ENCODE data around the gene RBBP8NL.

RBBP8NL gene

GRCh38 chr20:62424249-62425107 is 2.9 kb downstream of the RBBP8NL start:
- Histone ChIP-seq H3K4me1 (ENCODE audit: control insufficient read depth, insufficient read depth, low read length) (no peaks in the 10 kb centered on the region), H3K36me3 (ENCODE audit: control insufficient read depth, insufficient read depth, low read length, severe bottlenecking) (no peaks in the 10 kb centered on the region), H3K9ac (ENCODE audit: low read length) (no peak overlapping the region), H3K4me3 (ENCODE audit: low read length) (no peak overlapping the region), H3K27me3 (replicated peaks; ENCODE audit: control insufficient read depth, insufficient read depth, low read length) (peaks cover 46% of the 10 kb centered on the region), H3K9me3 (ENCODE audit: control insufficient read depth, low read length) (no peaks in the 10 kb centered on the region)
- no peak for DNase-seq (ENCODE audit: low read depth)

- no peak overlapping the region for H3K4me3 ChIP-seq (ENCODE audit: low read length)
- H3K36me3 ChIP-seq (ENCODE audit: control insufficient read depth, insufficient read depth, low read length, severe bottlenecking) = no peaks in the 10 kb centered on the region
- H3K4me1 ChIP-seq (ENCODE audit: control insufficient read depth, insufficient read depth, low read length) = no peaks in the 10 kb centered on the region
- H3K9me3 ChIP-seq (ENCODE audit: control insufficient read depth, low read length) = no peaks in the 10 kb centered on the region
- H3K9ac ChIP-seq (ENCODE audit: low read length) = no peak overlapping the region
- no peak for DNase-seq (ENCODE audit: low read depth)
- H3K27me3 ChIP-seq (replicated peaks; ENCODE audit: control insufficient read depth, insufficient read depth, low read length) = peaks cover 48% of the 10 kb centered on the region
These were observed 4.0 kb downstream of the RBBP8NL start for GRCh38 chr20:62423326-62423706.

DNA sequence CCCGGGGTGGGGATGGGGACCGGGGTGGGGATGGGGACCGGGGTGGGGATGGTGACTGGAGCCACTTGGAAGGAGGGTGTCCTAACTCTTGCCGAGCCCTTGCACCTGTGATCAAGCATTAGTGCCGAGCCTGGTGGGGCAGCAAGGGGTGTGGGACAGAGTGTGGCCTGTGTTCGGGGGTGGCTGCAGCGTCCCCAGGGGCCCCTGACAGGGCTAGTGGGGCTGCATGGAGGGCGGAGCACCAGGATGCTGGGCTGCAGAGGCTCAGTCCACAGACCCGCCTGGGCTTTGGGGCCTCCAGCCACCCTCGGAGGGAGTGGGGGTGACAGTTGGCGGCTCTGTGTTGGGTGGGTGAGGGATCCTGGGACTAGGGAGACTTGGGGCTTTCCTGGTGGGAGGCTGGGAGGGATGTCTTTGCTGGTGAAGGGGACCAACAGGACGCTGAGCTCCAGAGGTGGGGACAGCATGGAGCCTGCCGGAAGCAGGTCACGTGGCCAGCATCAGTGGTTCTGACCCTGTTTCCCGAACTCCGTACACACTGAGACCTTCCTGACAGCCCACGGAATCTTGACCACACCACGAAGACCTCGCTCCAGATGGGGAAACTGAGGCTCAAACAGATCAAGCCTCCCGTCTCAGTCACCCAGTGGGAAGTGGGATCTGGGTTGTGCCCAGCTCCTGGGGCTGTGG is 4.6 kb downstream of the RBBP8NL start:
- H3K27me3 ChIP-seq (replicated peaks; ENCODE audit: control insufficient read depth, insufficient read depth, low read length) = peaks cover 51% of the 10 kb centered on the region

GRCh38 chr20:62421716-62421990 is 5.7 kb downstream of the RBBP8NL start:
- H3K4me3 ChIP-seq (ENCODE audit: low read length) = no peak overlapping the region
- H3K4me1 ChIP-seq (ENCODE audit: control insufficient read depth, insufficient read depth, low read length) = no peaks in the 10 kb centered on the region
- H3K27me3 ChIP-seq (replicated peaks; ENCODE audit: control insufficient read depth, insufficient read depth, low read length) = peaks cover 58% of the 10 kb centered on the region
- H3K9me3 ChIP-seq (ENCODE audit: control insufficient read depth, low read length) = no peaks in the 10 kb centered on the region
- no peak overlapping the region for H3K9ac ChIP-seq (ENCODE audit: low read length)
- H3K36me3 ChIP-seq (ENCODE audit: control insufficient read depth, insufficient read depth, low read length, severe bottlenecking) = no peaks in the 10 kb centered on the region
- DNase-seq (ENCODE audit: low read depth) = no peak

More for the DNA sequence above, 4.6 kb downstream of the RBBP8NL start:
- H3K9ac ChIP-seq (ENCODE audit: low read length) = no peak overlapping the region
- no peaks in the 10 kb centered on the region for H3K4me1 ChIP-seq (ENCODE audit: control insufficient read depth, insufficient read depth, low read length)
- H3K4me3 ChIP-seq (ENCODE audit: low read length) = no peak overlapping the region
- DNase-seq (ENCODE audit: low read depth) = no peak
- H3K36me3 ChIP-seq (ENCODE audit: control insufficient read depth, insufficient read depth, low read length, severe bottlenecking) = no peaks in the 10 kb centered on the region
- no peaks in the 10 kb centered on the region for H3K9me3 ChIP-seq (ENCODE audit: control insufficient read depth, low read length)

- H3K4me3 ChIP-seq (ENCODE audit: low read length) = no peak overlapping the region
- no peak overlapping the region for H3K9ac ChIP-seq (ENCODE audit: low read length)
- no peak for DNase-seq (ENCODE audit: low read depth)
- H3K4me1 ChIP-seq (ENCODE audit: control insufficient read depth, insufficient read depth, low read length) = no peaks in the 10 kb centered on the region
- no peaks in the 10 kb centered on the region for H3K36me3 ChIP-seq (ENCODE audit: control insufficient read depth, insufficient read depth, low read length, severe bottlenecking)
- H3K9me3 ChIP-seq (ENCODE audit: control insufficient read depth, low read length) = no peaks in the 10 kb centered on the region
- H3K27me3 ChIP-seq (replicated peaks; ENCODE audit: control insufficient read depth, insufficient read depth, low read length) = peaks cover 52% of the 10 kb centered on the region
These were observed 6.3 kb downstream of the RBBP8NL start for GRCh38 chr20:62420846-62421715.

DNA sequence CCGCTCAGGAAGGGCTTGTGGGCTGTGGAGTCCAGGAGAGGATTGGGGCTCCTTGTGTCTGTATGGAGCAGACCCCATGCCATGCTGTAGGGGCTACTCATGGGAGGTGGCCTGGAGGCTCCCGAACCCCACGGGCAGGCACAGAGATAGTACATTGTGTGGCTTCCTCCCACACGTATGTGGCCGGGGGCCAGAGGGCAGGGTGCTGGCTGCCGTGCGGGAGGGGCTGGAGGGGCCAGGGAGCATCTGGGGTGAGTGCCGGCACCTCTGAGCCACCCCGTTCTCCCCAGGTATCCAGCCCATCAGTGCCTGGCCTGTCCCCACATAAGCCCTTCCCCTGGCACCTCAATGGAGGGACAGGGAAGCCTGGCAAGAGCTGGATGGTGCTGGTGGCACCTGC is 7.6 kb downstream of the RBBP8NL start:
- Histone ChIP-seq H3K4me3 (ENCODE audit: low read length) (no peak overlapping the region), H3K4me1 (ENCODE audit: control insufficient read depth, insufficient read depth, low read length) (no peaks in the 10 kb centered on the region), H3K36me3 (ENCODE audit: control insufficient read depth, insufficient read depth, low read length, severe bottlenecking) (no peaks in the 10 kb centered on the region), H3K9me3 (ENCODE audit: control insufficient read depth, low read length) (no peaks in the 10 kb centered on the region), H3K27me3 (replicated peaks; ENCODE audit: control insufficient read depth, insufficient read depth, low read length) (peaks cover 42% of the 10 kb centered on the region), H3K9ac (ENCODE audit: low read length) (no peak overlapping the region)
- no peak for DNase-seq (ENCODE audit: low read depth)

GRCh38 chr20:62418709-62419487 is 8.4 kb downstream of the RBBP8NL start:
- H3K4me1 ChIP-seq (ENCODE audit: control insufficient read depth, insufficient read depth, low read length) = no peaks in the 10 kb centered on the region
- DNase-seq (ENCODE audit: low read depth) = no peak
- H3K9ac ChIP-seq (ENCODE audit: low read length) = no peak overlapping the region
- no peak overlapping the region for H3K4me3 ChIP-seq (ENCODE audit: low read length)
- H3K9me3 ChIP-seq (ENCODE audit: control insufficient read depth, low read length) = no peaks in the 10 kb centered on the region
- H3K27me3 ChIP-seq (replicated peaks; ENCODE audit: control insufficient read depth, insufficient read depth, low read length) = peaks cover 39% of the 10 kb centered on the region
- no peaks in the 10 kb centered on the region for H3K36me3 ChIP-seq (ENCODE audit: control insufficient read depth, insufficient read depth, low read length, severe bottlenecking)

- Histone ChIP-seq H3K9ac (ENCODE audit: low read length) (no peak overlapping the region), H3K36me3 (ENCODE audit: control insufficient read depth, insufficient read depth, low read length, severe bottlenecking) (no peaks in the 10 kb centered on the region), H3K4me1 (ENCODE audit: control insufficient read depth, insufficient read depth, low read length) (no peaks in the 10 kb centered on the region), H3K27me3 (replicated peaks; ENCODE audit: control insufficient read depth, insufficient read depth, low read length) (peaks cover 35% of the 10 kb centered on the region), H3K9me3 (ENCODE audit: control insufficient read depth, low read length) (no peaks in the 10 kb centered on the region), H3K4me3 (ENCODE audit: low read length) (no peak overlapping the region)
- DNase-seq (ENCODE audit: low read depth) = no peak
These were observed 9.2 kb downstream of the RBBP8NL start for GRCh38 chr20:62417981-62418708.

- Histone ChIP-seq H3K4me3 (ENCODE audit: low read length) (no peak overlapping the region), H3K4me1 (ENCODE audit: control insufficient read depth, insufficient read depth, low read length) (no peaks in the 10 kb centered on the region), H3K36me3 (ENCODE audit: control insufficient read depth, insufficient read depth, low read length, severe bottlenecking) (no peaks in the 10 kb centered on the region), H3K27me3 (replicated peaks; ENCODE audit: control insufficient read depth, insufficient read depth, low read length) (peaks cover 36% of the 10 kb centered on the region), H3K9ac (ENCODE audit: low read length) (no peak overlapping the region), H3K9me3 (ENCODE audit: control insufficient read depth, low read length) (no peaks in the 10 kb centered on the region)
- no peak for DNase-seq (ENCODE audit: low read depth)
These were observed 10.4 kb downstream of the RBBP8NL start for GRCh38 chr20:62416651-62417637.
